WI38 (cell line): ENCODE measurements around the gene TLR2.

Source experiments
- H3K4me3 ChIP-seq: 2 replicates; pipeline ENCODE4 v1.5.1; 2011; ENCODE audit warnings: low read depth, mild to moderate bottlenecking, control low read depth, low read length
- TF ChIP-seq, protein P1 (sequence below): IDR thresholded peaks from 2 replicates; pipeline ENCODE4 v1.5.1; 2012; ENCODE audit warnings: low read depth, mild to moderate bottlenecking, control low read depth, low read length

The TLR2 gene

DNA sequence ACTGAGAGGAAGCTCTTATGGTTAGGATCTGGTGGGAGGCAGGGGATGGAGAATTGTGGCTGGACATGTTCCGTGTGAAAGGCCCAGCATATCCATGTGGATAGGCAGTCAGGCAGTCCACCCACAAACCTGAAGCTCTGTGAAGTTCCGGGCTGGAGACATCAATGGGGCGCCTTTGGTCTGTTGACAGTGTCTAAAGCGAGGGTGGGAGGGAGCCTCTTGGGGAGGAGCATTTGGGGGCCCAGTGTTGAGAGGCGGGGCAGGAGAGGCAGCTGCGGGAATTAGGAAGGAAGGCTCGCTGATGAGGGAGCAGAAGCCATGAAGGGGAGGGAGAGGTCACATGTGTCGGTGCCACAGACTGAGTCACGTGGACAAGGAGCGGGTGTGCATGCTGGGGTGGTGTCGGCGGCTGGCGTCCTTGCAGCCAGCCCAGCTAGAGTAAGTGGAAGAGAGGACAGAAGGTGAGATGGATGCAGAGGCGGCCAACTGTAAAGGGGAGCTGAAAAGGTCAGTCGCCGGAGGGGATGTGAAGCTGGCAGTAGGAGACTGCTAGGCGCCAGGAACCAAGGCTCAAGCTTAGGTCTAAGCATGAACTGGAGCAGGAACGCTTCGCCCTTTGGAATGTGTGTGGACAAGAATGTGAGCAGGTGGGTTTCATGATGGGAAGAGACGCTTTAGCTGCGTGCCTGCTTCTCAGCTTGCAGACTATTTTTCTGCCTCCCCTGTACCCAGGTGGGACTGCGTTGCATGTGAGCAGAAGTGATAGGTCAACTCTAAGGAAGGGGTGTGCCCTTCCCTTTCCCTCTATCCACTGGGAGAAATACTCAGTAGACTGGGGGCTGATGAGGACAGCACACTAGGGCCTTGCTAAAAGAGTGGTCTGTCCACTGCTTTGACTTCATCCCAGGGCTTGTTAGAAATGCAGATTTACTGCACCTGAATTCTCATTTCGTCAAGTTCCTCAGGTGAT lies 44.0 kb upstream of the TLR2 start:
- TF ChIP-seq, protein P1, sequence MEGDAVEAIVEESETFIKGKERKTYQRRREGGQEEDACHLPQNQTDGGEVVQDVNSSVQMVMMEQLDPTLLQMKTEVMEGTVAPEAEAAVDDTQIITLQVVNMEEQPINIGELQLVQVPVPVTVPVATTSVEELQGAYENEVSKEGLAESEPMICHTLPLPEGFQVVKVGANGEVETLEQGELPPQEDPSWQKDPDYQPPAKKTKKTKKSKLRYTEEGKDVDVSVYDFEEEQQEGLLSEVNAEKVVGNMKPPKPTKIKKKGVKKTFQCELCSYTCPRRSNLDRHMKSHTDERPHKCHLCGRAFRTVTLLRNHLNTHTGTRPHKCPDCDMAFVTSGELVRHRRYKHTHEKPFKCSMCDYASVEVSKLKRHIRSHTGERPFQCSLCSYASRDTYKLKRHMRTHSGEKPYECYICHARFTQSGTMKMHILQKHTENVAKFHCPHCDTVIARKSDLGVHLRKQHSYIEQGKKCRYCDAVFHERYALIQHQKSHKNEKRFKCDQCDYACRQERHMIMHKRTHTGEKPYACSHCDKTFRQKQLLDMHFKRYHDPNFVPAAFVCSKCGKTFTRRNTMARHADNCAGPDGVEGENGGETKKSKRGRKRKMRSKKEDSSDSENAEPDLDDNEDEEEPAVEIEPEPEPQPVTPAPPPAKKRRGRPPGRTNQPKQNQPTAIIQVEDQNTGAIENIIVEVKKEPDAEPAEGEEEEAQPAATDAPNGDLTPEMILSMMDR = no peak
- no peak overlapping the region for H3K4me3 ChIP-seq

DNA sequence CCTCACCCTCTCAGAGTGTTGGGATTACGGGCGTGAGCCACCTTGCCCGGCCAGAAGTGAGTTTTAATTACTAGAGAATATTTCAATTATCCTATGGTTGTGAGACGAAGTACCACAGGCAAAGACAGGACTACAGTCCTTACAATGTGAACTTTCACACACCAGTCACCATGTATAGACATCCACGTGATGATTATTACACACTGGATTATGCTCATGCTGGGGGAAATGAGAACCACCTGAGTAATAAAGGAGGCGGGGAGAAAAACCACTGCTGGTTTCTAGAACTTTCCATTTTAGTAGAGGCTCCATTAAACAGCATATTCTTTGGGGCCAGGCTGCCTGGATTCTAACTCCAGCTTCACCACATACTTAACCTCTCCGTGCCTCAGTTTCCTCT lies 42.5 kb upstream of the TLR2 start:
- no peak overlapping the region for H3K4me3 ChIP-seq
- TF ChIP-seq, protein P1 = no peak

DNA sequence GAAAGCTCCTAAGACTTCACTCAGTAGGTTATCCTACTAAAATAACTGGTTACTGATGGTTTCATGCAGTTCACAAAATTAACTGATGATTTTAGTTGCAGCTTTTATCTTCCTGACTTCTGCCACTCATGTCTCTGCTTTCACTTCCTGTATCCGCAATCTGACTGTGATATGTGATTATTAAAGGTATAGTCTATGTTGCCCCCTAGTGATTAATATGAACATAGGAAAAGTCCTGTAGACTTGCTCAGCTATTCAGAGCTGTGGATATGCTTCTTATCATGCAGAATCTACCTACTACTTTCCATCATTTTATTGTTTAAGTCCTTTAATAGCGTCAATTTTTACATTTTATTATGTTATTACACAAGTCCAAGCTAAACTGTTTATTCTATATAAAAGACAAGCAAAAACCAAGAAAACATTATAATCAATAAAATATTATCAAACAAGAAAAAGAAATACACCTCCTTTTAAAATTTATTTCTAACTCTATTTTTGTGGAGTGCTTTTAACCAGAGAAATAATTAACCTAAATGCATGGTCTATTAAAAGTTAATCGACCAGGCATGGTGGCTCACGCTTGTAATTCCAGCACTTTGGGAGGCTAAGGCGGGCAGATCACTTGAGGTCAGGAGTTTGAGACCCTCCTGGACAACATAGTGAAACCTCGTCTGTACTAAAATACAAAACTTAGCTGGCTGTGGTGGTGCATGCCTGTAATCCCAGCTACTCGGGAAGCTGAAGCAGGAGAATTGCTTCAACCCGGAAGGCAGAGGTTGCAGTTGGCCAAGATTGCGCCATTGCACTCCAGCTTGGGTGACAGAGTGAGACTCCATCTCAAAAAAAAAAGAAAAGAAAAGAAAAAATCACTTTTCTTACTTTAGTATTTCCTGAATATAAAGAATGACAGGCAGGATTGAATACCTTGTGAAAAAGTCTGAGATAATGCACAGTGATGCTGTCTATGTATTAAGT lies 40.4 kb upstream of the TLR2 start:
- TF ChIP-seq, protein P1 = peak; percentile 19; the same call in 1 of the 2 replicates
- no peak overlapping the region for H3K4me3 ChIP-seq

- TF ChIP-seq, protein P1 = 0 out of 2 replicates have a peak, but pooled peaks have one; percentile 21
- no peak overlapping the region for H3K4me3 ChIP-seq
These were observed 38.9 kb upstream of the TLR2 start for GRCh38 chr4:153645183-153645582.

DNA sequence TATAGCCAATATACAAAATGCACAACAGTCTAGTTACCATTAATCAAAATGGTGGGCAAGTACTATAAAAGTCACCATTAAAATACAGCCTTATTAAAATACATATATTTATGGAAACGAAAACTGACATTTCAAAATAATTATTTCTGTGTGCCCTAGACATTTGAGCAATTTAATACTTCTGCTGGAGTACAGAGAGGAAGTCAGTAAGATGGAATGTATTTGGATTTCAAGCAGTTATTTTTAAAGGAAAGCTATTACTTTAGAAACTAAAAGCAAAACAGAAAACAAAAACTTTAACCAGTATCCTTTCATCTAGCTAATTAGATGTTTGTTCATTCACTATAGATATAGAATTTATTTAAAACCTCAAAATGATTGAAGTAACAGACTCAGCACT lies 37.8 kb upstream of the TLR2 start:
- TF ChIP-seq, protein P1 = no peak
- no peak overlapping the region for H3K4me3 ChIP-seq

DNA sequence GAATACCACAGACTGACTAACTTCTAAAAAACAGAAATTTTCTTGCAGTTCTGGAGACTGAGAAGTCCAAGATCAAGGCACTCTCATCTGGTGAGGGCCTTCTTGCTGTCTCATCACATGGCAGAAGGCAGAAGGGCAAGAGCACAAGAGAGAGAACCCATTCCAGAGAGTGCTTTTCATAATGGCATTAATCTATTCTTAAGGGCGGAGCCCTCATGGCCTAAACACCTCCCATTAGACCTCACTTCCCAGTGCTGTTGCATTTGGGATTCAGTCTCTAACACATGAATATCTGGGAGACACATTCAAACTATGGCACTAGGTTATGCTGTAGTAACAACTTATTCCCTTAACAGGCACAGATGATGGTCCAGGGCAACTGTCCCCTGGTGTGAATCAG lies 37.1 kb upstream of the TLR2 start:
- TF ChIP-seq, protein P1 = no peak
- H3K4me3 ChIP-seq = no peak overlapping the region
